Stimulated activated memory B cell treated with anti-CD40 and anti-IgM and Interleukin-4, amounts not matched to agents 10 μg/mL and 1 μg/mL and 100 μg/mL, for 72 hours (primary cell): ENCODE data around the gene CRELD2.

Source experiments
- ATAC-seq: fragments of 150-1000 bp; cut with Tn5 transposase; 2 replicates; pipeline ENCODE4 v1.10.0; 2021
- H3K27ac Mint-ChIP-seq: one replicate; pipeline ENCODE4 v1.8.0; 2022; ENCODE audit warnings: mild to moderate bottlenecking, mixed read lengths
- H3K27me3 Mint-ChIP-seq: one replicate; pipeline ENCODE4 v1.8.0; 2022; ENCODE audit warnings: mixed read lengths
- H3K36me3 Mint-ChIP-seq: one replicate; pipeline ENCODE4 v1.8.0; 2022; ENCODE audit warnings: mixed read lengths
- H3K4me1 Mint-ChIP-seq: one replicate; pipeline ENCODE4 v1.8.0; 2022; ENCODE audit warnings: mixed read lengths
- H3K4me3 Mint-ChIP-seq: one replicate; pipeline ENCODE4 v1.8.0; 2022; ENCODE audit warnings: mild to moderate bottlenecking, moderate library complexity, mixed read lengths
- H3K9me3 Mint-ChIP-seq: one replicate; pipeline ENCODE4 v1.8.0; 2022; ENCODE audit warnings: mixed read lengths

The CRELD2 gene

DNA sequence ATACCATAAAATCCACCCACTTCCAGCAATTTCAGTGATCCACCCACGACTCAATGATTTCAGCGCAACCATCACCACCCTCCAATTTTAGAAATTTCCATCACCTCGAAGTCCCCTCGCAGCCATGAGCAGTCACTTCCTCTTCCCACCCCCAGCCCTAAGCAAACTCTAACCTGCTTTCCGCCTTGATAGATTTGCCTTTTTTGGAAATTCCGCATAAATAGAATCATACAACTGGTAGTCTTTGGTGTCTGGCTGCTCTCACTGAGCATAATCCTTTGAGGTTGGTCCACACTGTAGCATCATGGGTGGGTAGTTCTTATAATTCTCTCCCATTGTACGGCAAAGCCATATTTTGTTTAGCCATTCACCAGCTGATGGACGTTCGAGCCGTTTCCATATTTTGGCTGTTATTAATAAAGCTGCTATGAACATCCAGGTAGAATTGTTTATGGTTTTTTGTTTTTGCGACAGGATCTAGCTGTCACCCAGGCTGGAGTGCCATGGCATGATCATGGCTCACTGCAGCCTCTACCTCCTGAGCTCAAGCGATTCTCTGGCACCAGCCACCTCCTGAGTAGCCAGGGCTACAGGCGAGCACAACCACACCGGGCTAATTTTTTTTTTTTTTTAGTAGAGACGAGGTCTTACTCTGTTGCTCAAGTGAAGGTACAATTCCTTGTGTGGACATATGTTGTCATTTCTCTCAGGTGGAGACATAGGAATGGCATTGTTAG is 58.2 kb downstream of the CRELD2 start:
- Mint-ChIP-seq H3K4me3 (peak overlapping the region; percentile 27), H3K4me1 (peaks cover 17% of the 10 kb centered on the region), H3K9me3 (peaks cover 11% of the 10 kb centered on the region), H3K36me3 (peaks cover 10% of the 10 kb centered on the region), H3K27ac (peak overlapping the region; percentile 84), H3K27me3 (no peaks in the 10 kb centered on the region)
- ATAC-seq: peak; percentile 81
